Measurements from ENCODE around the gene TNC. TPM values are rescaled to one million over a fixed set of nuclear protein-coding genes. Genes with fewer than 3 reads are reported as not detected.

TNC gene
- total and polyA plus RNA-seq, 11 donors: 0.53 to 98.7 (median 6.9) TPM

GRCh38 chr9:114998326-114998725 is 119.6 kb downstream of the TNC start:
- WGBS, 4 donors: 69 to 83% (median 78%) methylated on average over 2 of the region's 2 CpGs
- H3K27ac ChIP-seq: no peak overlapping the region
- TF ChIP-seq POLR2A (IDR thresholded peaks at IDR 0.05) (no peak), CTCF (IDR thresholded peaks at IDR 0.05) (no peak)
- H3K4me3 ChIP-seq: no peak overlapping the region
- H3K9me3 ChIP-seq: no peaks in the 10 kb centered on the region
- H3K27me3 ChIP-seq: peaks cover 0 to 38% (median 7%) of the 10 kb centered on the region in 9 donors
- no peak for ATAC-seq
- H3K4me1 ChIP-seq: peaks cover 0 to 10% (median 0%) of the 10 kb centered on the region in 12 donors
- no peak for DNase-seq
- no peaks in the 10 kb centered on the region for H3K36me3 ChIP-seq
- intact Hi-C loops (cut with DNase I): no loop called here

- Histone ChIP-seq H3K27ac (no peak overlapping the region), H3K4me1 (peaks cover 0 to 10% (median 0%) of the 10 kb centered on the region in 12 donors), H3K9me3 (no peaks in the 10 kb centered on the region), H3K36me3 (no peaks in the 10 kb centered on the region), H3K4me3 (no peak overlapping the region), H3K27me3 (peaks cover 0 to 38% (median 3%) of the 10 kb centered on the region in 9 donors)
- peak in 2 of 5 donors; percentile 31 to 50 for DNase-seq
- TF ChIP-seq CTCF (IDR thresholded peaks at IDR 0.05) (no peak), POLR2A (IDR thresholded peaks at IDR 0.05) (no peak)
- ATAC-seq: peak; percentile 88 to 96 (median 92)
- WGBS, 4 donors: 35 to 41% (median 36%) methylated on average over 10 of the region's 10 CpGs
- intact Hi-C loops (cut with DNase I): no loop called here
Observed at GRCh38 chr9:114995681-114996221, 122.2 kb downstream of the TNC start.

- no peak for TF ChIP-seq CTCF (IDR thresholded peaks at IDR 0.05)
- no peak for TF ChIP-seq POLR2A (IDR thresholded peaks at IDR 0.05)
- no peaks in the 10 kb centered on the region for H3K9me3 ChIP-seq
- ATAC-seq (no peak), DNase-seq (no peak)
- no peak overlapping the region for H3K27ac ChIP-seq
- peaks cover 0 to 33% (median 0%) of the 10 kb centered on the region in 9 donors for H3K27me3 ChIP-seq
- no peaks in the 10 kb centered on the region for H3K36me3 ChIP-seq
- no peak overlapping the region for H3K4me3 ChIP-seq
- H3K4me1 ChIP-seq: peaks cover 0 to 10% (median 0%) of the 10 kb centered on the region in 12 donors
- intact Hi-C loops (cut with DNase I): no loop called here
Observed at GRCh38 chr9:114994768-114995167, 123.2 kb downstream of the TNC start.

GRCh38 chr9:114991861-114992260 is 126.1 kb downstream of the TNC start:
- intact Hi-C loops (cut with DNase I): no loop called here
- DNase-seq (no peak), ATAC-seq (no peak)

More at GRCh38 chr9:114991861-114992260, 126.1 kb downstream of the TNC start:
- Histone ChIP-seq H3K9me3 (no peaks in the 10 kb centered on the region), H3K4me1 (peaks cover 0 to 10% (median 0%) of the 10 kb centered on the region in 12 donors), H3K36me3 (no peaks in the 10 kb centered on the region), H3K27ac (no peak overlapping the region), H3K4me3 (no peak overlapping the region), H3K27me3 (peaks cover 0 to 22% (median 0%) of the 10 kb centered on the region in 9 donors)
- TF ChIP-seq POLR2A (IDR thresholded peaks at IDR 0.05) (no peak), CTCF (IDR thresholded peaks at IDR 0.05) (no peak)
- WGBS, 4 donors: 59 to 69% (median 67%) methylated on average over 7 of the region's 7 CpGs

All from heart left ventricle (tissue), 16 donors.